Measurements from ENCODE around the gene SWT1. TPM values are rescaled to one million over a fixed set of nuclear protein-coding genes. Genes with fewer than 3 reads are reported as not detected.
A peak's percentile ranks its signal among the peaks of the same experiment; 100 is the strongest.

The SWT1 gene
- total and polyA plus RNA-seq, 2 of the 13 experiments (the other 11 are each of a cell fraction or from before 2014, with no cell fraction given) = 1.7 to 2.5 TPM

DNA sequence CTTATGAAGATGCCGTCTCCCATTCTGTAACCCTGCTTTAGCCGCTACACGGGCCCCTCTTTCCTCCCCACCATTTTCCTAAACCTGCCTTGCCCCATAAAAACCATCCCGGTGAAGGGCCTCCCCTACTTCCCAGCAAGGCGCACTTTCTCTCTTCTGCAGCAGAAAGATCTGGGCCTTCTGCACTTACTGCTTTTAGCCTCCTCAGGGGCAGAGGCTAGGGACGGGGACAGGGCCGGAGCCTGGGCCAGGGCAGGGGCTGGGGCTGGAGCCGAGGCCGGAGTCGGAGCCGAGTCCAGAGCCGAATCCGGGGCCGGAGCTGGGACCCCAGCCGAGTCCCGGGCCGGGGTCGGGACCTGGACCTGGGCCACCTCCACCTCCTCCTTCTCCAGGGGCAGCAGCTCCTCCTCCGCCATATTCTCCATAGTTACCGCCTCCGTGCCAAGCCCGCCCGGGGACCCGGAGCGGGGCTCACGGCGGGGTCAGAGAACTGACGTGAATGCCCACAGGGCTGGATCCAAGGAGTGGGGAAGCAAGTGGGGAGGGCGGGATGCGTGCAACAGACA, 596 bp upstream of the SWT1 start (continued):
- TF ChIP-seq, protein P1, sequence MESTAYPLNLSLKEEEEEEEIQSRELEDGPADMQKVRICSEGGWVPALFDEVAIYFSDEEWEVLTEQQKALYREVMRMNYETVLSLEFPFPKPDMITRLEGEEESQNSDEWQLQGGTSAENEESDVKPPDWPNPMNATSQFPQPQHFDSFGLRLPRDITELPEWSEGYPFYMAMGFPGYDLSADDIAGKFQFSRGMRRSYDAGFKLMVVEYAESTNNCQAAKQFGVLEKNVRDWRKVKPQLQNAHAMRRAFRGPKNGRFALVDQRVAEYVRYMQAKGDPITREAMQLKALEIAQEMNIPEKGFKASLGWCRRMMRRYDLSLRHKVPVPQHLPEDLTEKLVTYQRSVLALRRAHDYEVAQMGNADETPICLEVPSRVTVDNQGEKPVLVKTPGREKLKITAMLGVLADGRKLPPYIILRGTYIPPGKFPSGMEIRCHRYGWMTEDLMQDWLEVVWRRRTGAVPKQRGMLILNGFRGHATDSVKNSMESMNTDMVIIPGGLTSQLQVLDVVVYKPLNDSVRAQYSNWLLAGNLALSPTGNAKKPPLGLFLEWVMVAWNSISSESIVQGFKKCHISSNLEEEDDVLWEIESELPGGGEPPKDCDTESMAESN (CRISPR knock-in tag; conservative IDR thresholded peaks at IDR 0.05) = 0 out of 2 replicates have a peak, but pooled peaks have one; percentile 45
- peak; percentile 93 for TF ChIP-seq SRY (CRISPR knock-in tag; IDR thresholded peaks at IDR 0.05)
- no peak for TF ChIP-seq MAFK (conservative IDR thresholded peaks at IDR 0.05 in 1 of 2, IDR thresholded peaks at IDR 0.05 in 1 of 2; ENCODE audit: low read length in 2 of 2)
- no peak for TF ChIP-seq NFE2L1 (CRISPR knock-in tag; IDR thresholded peaks at IDR 0.05; ENCODE audit: borderline replicate concordance)
- TF ChIP-seq, protein P2, sequence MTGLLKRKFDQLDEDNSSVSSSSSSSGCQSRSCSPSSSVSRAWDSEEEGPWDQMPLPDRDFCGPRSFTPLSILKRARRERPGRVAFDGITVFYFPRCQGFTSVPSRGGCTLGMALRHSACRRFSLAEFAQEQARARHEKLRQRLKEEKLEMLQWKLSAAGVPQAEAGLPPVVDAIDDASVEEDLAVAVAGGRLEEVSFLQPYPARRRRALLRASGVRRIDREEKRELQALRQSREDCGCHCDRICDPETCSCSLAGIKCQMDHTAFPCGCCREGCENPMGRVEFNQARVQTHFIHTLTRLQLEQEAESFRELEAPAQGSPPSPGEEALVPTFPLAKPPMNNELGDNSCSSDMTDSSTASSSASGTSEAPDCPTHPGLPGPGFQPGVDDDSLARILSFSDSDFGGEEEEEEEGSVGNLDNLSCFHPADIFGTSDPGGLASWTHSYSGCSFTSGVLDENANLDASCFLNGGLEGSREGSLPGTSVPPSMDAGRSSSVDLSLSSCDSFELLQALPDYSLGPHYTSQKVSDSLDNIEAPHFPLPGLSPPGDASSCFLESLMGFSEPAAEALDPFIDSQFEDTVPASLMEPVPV (CRISPR knock-in tag; IDR thresholded peaks at IDR 0.05) = 0 out of 2 replicates have a peak, but pooled peaks have one; percentile 57
- TF ChIP-seq, protein P3, sequence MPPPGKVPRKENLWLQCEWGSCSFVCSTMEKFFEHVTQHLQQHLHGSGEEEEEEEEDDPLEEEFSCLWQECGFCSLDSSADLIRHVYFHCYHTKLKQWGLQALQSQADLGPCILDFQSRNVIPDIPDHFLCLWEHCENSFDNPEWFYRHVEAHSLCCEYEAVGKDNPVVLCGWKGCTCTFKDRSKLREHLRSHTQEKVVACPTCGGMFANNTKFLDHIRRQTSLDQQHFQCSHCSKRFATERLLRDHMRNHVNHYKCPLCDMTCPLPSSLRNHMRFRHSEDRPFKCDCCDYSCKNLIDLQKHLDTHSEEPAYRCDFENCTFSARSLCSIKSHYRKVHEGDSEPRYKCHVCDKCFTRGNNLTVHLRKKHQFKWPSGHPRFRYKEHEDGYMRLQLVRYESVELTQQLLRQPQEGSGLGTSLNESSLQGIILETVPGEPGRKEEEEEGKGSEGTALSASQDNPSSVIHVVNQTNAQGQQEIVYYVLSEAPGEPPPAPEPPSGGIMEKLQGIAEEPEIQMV (CRISPR knock-in tag; IDR thresholded peaks at IDR 0.05; ENCODE audit: low read depth) = 0 out of 2 replicates have a peak, but pooled peaks have one; percentile 12
- TF ChIP-seq MTF1 (CRISPR knock-in tag; IDR thresholded peaks at IDR 0.05) = 0 out of 2 replicates have a peak, but pooled peaks have one; percentile 37
- no peak for TF ChIP-seq MED13 (CRISPR knock-in tag; IDR thresholded peaks at IDR 0.05)
- TF ChIP-seq ZNF253 (CRISPR knock-in tag; IDR thresholded peaks at IDR 0.05; ENCODE audit: borderline replicate concordance) = 0 out of 2 replicates have a peak, but pooled peaks have one; percentile 65
- TF ChIP-seq ZNF768 (CRISPR knock-in tag; IDR thresholded peaks at IDR 0.05) = peak; percentile 39; the same call in 1 of the 2 replicates
- TF ChIP-seq, protein P4, sequence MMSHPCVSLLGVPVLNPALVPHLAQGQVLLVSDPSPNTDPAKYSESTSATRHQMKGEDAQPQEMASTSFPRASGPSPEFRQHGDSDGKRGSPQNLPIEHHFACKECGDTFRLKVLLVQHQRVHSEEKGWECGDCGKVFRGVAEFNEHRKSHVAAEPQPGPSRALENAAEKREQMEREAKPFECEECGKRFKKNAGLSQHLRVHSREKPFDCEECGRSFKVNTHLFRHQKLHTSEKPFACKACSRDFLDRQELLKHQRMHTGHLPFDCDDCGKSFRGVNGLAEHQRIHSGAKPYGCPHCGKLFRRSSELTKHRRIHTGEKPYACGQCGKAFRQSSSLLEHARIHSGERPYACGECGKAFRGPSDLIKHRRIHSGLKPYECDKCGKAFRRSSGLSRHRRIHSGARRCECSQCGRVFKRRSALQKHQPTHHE (CRISPR knock-in tag; IDR thresholded peaks at IDR 0.05; ENCODE audit: borderline replicate concordance) = no peak
- TF ChIP-seq, protein P5, sequence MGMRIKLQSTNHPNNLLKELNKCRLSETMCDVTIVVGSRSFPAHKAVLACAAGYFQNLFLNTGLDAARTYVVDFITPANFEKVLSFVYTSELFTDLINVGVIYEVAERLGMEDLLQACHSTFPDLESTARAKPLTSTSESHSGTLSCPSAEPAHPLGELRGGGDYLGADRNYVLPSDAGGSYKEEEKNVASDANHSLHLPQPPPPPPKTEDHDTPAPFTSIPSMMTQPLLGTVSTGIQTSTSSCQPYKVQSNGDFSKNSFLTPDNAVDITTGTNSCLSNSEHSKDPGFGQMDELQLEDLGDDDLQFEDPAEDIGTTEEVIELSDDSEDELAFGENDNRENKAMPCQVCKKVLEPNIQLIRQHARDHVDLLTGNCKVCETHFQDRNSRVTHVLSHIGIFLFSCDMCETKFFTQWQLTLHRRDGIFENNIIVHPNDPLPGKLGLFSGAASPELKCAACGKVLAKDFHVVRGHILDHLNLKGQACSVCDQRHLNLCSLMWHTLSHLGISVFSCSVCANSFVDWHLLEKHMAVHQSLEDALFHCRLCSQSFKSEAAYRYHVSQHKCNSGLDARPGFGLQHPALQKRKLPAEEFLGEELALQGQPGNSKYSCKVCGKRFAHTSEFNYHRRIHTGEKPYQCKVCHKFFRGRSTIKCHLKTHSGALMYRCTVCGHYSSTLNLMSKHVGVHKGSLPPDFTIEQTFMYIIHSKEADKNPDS (CRISPR knock-in tag; IDR thresholded peaks at IDR 0.05) = no peak
- peak; percentile 72; the same call in 1 of the 2 replicates for TF ChIP-seq ZC3H4 (CRISPR knock-in tag; IDR thresholded peaks at IDR 0.05; ENCODE audit: borderline replicate concordance)
- TF ChIP-seq HES4 (CRISPR knock-in tag; IDR thresholded peaks at IDR 0.05; ENCODE audit: borderline replicate concordance) = 0 out of 2 replicates have a peak, but pooled peaks have one; percentile 34
- no peak for TF ChIP-seq ZNF709 (CRISPR knock-in tag; IDR thresholded peaks at IDR 0.05)
- TF ChIP-seq ZBTB7B (CRISPR knock-in tag; IDR thresholded peaks at IDR 0.05) = no peak
- TF ChIP-seq, protein P6, sequence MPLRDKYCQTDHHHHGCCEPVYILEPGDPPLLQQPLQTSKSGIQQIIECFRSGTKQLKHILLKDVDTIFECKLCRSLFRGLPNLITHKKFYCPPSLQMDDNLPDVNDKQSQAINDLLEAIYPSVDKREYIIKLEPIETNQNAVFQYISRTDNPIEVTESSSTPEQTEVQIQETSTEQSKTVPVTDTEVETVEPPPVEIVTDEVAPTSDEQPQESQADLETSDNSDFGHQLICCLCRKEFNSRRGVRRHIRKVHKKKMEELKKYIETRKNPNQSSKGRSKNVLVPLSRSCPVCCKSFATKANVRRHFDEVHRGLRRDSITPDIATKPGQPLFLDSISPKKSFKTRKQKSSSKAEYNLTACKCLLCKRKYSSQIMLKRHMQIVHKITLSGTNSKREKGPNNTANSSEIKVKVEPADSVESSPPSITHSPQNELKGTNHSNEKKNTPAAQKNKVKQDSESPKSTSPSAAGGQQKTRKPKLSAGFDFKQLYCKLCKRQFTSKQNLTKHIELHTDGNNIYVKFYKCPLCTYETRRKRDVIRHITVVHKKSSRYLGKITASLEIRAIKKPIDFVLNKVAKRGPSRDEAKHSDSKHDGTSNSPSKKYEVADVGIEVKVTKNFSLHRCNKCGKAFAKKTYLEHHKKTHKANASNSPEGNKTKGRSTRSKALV (CRISPR knock-in tag; IDR thresholded peaks at IDR 0.05) = no peak; the same call in 1 of the 2 replicates
- peak; percentile 42 for TF ChIP-seq U2AF1 (optimal IDR thresholded peaks at IDR 0.05; ENCODE audit: low read depth, low read length)

Measured in HepG2 (cell line).